GM19025 (cell line): ENCODE results near the gene DRG1.
"Not testable (repeated sequence)": the region's sequence is repeated elsewhere in the genome, so short reads cannot be mapped to it uniquely, and the experiment has no call there.

Source experiments
- ATAC-seq: cut with Tn5 transposase; IDR thresholded peaks from one replicate; pipeline ENCODE4 v1.9.1; 2021; ENCODE audit warnings: mild to moderate bottlenecking, low read depth, moderate library complexity; ENCODE audit not compliant: unreplicated experiment

DRG1 gene, protein sequence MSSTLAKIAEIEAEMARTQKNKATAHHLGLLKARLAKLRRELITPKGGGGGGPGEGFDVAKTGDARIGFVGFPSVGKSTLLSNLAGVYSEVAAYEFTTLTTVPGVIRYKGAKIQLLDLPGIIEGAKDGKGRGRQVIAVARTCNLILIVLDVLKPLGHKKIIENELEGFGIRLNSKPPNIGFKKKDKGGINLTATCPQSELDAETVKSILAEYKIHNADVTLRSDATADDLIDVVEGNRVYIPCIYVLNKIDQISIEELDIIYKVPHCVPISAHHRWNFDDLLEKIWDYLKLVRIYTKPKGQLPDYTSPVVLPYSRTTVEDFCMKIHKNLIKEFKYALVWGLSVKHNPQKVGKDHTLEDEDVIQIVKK

DNA sequence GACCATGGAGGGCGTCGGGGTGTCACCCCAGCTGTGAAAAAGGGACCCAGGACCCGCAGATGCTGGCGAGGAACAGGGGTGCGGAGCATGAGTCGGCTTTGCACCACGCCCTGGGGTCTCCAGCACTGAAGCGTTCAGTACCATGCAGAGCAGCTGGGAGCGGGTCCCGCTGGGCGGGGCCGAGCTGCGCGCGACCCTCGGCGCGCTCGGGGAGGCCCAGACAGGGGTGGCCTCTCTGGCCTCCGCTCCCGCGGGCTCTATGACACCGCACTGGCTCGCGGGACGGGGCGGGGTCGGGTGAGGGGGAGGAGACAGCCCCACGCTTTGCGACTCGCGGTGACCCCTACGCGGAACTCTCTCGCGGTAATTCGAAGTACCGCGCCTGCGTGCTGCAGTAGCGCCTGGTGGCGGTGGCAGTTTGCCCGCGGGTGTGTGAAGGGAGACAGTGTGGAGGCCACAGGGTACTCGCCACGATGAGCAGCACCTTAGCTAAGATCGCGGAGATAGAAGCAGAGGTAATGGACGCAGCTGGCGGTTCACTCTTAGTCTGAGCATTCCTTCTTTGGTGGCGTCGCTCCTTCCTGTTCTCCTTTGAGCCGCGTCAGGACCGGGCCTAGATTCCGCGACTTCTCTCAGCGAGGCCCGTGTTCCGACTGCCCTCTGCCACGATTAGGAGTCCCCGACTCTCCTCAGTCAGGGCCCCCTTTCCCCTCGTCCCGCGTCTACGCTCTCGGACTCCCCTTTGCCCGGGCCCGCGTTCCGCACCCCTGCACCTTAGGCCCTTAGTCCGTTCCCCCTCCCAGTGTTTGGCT, at the start of gene DRG1:
Gene DRG1, plus strand, starts transcription at position 394 of the 812 bp plus-strand sequence. Its CDS starts 80 bp downstream, at position 474.
- ATAC-seq: peak; percentile 99

DNA sequence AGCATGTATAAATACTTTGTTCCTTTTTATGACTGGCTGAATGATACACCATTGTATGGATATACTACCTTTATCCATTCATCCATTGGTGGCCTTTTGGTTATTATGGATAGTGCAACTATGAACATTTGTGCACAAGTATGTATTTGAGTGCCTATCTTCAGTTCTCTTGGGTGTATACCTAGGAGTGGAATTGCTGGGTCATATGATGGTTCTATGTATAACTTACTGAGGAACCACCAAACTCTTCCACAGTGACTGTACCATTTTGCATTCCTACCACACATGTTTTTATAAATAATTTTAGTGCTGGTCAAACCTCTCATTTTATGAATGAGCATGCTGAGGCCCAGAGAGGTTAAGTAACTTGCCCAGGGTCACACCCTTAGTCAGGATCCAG, 49.4 kb upstream of the DRG1 start:
- ATAC-seq: no peak

DNA sequence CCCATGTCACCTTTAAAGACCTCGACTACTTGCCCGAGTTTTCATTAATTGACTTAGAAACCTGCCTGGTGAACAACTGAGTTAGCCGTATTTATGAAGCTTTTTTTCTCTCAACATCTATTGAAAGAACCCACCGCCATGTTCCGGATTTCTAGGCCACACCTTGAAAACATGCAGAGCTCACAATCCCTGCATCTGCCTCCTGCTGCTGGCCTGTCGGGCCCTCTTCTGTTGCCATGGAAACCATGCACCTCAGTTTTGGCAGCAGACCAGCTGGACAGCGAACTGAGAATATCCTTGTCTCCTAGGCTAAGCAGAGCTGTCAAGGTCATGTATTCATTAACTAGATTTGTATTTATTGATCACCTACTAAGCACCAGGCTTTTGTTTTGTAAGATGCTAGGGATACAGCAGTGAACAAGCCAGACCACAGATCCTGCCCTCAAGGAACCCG, 49.0 kb upstream of the DRG1 start:
- ATAC-seq: no peak

DNA sequence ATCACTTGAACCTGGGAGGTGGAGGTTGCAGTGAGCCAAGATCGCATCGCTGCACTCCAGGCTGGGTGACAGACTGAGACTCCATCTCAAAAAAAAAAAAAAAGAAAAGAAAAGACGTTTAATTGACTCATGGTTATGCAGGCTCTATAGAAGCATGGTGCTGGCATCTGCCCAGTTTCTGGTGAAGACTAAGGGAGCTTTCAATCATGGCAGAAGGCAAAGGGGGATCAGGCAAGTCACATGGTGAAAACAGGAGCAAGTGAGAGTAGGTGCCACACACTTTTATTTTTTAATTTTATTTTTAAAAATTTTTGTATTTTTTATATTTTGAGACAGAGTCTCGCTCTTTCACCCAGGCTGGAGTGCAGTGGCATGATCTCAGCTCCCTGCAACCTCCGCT, 44.9 kb upstream of the DRG1 start:
- no peak for ATAC-seq

DNA sequence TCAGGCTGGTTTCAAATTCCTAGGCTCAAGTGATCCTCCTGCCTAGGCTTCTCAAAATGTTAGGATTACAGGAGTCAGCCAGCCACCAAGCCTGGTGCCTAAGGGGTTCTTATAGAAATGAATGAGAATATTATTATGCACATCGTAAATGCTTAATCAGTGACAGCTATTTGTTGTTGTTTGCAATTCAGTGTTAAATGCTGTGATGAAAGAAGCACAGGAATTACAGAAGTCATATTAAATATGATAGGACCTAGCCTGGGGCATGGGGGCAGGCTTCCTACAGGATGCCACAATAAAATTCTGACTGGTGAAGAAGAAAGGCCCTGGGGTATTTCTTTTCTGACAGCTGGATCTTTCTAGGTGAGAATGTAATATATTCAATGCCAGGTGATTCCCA, 39.4 kb upstream of the DRG1 start:
- no peak for ATAC-seq

DNA sequence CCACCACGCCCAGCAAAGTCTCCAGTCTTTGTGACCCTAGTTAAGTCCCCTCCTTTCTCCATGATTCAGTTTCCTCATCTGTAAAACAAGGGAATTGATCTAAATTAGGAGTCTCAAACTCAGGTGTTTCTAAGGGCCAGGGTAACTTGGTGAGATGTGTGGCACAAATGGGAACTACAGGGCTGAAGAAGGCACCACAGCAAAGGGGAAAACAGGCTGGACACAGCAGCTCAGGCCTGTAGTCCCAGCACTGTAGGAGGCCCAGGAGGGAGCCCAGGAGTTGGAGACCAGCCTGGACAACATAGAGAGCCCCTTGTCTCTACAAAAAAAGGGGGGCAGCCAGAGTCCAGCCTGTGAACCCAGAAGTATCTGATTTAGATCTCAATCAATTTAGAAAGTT, 37.7 kb upstream of the DRG1 start:
- ATAC-seq: no peak

DNA sequence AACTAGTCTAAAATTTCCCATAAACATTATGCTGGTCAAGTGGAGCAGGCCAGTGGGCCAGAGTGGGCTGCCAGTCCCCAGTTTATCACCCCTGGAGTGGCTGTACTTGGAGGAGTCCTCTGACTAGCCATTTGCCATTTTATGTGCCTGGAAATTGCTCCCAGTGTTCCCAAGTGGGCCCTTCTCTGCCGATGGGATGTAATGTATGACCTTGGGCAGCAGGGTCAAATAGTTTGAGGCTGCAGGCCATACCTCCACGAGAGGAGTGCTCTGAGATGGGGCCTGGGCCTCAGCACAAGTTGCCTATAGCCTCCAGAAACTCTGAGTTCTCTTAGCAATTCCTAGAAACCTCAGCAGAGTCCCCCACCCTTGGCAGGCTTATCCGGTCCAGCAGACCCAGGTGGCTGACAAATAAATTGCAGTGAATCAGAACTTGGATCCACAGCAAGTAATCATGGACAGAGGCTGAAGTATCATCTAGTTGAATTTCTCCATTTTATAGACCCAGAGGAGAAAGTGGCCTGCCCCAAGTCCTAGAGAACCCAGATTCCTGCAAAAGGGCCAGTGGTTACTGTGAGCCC, 35.4 kb upstream of the DRG1 start:
- ATAC-seq: no peak

DNA sequence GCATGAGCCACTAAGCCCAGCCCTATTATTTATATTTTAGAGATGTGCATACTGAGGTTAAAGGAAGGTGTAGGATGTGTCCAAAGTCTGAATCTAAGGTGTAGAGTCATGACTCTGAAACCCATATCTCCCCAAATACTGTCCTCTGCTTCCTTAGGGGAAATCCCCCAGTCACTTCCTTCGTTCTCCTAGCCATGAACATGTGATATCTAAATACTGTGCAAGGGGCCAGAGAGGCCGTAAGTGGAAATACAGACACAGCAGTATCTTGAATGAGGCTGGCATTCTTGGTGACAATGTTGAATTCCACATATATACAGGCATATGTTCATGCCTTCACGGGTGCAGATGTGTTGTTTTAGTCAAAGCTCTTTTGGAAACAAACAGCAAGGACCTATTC, 32.0 kb upstream of the DRG1 start:
- ATAC-seq: no peak

DNA sequence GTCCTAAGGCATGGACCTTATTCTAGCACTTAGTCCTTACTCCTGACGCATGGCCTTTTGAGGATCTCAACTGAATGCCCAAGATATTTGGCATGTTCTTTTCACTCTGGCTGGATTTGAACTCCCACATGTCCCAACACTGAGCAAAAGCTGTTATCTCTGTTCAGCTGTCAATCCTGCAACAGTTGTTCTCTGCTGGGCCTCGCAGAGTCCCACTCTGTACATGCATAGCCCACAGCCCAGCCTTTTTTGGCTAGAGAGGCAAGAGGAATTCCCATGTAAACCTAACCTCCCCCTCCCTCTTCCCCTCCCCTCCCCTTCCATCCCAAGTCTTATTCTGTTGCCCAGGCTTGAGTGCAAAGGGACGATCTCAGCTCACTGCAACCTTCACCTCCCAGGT, 21.8 kb upstream of the DRG1 start:
- no peak for ATAC-seq

DNA sequence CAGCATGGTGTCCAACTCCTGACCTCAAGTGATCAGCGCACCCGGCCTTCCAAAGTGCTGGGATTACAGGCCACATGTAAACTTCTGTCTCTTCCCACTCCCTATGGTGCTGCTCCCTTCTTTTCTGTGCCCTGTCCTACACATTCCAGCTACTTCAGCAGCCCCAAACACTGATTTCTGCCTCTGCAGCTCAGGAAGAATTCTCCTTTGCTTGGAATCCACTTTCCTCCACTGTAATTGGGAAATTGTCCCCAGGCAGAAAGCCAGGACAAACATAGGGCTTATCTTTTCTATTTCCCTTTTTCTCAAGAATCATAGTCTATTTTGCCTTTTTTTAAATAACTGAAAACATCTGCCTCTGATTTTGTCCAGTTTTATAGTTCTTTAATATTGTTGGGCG, 21.3 kb upstream of the DRG1 start:
- no peak for ATAC-seq

DNA sequence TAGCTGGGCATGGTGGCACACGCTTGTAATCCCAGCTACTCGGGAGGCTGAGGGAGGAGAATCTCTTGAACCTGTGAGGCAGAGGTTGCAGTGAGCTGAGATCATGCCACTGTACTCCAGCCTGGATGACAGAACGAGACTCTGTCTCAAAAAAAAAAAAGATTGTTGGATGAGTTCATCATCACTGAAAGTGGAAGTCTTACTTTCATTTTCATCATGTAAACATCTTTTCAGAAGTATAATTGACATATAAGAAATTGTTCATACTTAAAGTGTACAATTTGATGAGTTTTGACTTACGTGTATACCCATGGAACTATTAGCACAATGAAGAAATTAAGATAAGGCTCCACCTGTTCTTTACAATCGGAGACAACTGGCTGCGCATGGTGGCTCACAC, 20.8 kb upstream of the DRG1 start:
- not testable (repeated sequence) for ATAC-seq

DNA sequence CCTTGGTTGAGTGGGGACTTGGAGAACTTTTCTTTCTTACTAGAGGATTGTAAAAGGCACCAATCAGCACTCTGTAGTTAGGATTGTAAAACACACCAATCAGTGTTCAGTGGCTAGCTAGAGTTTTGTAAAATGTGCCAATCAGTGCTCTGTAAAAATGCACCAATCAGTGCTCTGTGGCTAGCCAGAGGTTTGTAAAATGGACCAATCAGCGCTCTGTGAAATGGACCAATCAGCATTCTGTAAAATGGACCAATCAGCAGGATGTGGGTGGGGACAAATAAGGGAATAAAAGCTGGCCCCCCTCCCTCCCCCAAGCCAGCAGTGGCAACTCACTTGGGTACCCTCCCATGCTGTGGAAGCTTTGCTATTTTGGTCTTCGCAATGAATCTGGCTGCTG, 5.5 kb upstream of the DRG1 start:
- ATAC-seq: no peak

DNA sequence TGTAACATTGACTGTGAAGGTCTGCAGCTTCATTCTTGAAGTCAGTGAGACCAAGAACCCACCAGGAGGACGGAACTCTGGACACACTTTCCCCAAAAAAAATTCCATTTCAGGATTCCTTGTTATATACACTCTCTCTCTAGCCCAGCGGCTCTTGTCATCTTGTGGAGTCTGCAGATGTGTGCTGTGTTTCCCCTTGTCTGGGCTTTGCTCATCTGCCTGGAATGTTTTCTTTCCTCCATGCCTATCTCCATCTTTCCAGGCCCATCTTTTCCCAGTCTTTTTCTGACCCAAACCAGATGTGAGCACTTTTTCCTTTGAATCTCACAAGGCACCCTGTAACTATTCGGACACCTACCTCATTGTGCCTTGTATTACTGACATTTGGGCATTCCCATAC, 5.1 kb upstream of the DRG1 start:
- no peak for ATAC-seq

DNA sequence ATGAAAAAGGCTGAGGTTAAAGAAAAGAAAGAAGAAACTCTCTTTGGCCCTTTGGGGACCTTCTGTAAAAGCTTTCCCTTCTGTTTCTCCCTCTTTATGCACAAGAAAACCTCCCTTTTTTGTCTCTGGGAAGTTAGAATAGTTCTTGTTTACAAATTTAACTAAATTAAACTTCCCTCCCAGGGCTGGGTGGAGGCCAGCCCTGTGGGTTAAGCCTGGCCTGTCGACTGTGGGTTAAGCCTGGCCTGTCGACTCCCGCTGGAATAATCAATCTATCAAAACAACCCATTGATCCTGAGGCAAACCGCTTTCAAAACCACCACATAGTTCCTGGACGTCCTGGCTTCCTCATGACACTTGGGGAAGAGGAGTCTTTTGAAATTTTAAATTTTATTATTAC, 1.2 kb upstream of the DRG1 start:
- ATAC-seq: no peak

DNA sequence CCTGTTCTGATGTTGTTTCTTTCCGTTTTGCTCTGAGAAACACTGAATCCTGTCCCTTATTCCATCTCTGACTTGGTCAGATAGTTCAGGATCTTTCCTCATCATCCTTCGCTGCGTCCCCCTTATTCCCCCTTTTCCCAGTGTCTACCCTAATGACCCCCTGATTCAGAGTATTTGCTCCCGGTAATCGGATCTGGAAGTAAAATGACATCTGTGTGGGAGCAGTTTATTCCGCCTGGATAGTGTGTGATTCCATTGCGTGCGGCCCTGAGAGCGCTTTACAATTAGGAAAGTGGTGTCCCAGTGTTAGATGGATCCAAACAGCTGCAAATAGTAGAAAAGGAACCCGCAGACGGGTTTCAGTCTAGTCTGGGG, 606 bp downstream of the DRG1 start:
- ATAC-seq: no peak

DNA sequence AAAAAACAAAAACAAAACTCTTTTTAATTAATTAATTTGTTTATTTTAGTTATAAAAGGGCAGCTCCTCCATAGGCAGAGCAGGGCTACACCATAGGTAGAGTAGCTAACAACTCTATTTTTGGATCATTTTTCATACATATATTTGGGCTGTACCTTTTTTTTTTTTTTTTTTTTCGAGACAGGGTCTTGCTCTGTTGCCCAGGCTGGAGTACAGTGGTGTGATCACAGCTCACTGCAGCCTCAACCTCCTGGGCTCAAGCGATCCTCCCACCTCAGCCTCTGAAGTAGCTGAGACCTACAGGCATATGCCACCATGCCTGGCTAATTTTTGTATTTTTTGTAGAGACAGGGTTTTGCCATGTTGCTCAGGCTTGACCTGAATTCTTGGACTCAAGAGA, 2.9 kb downstream of the DRG1 start:
- ATAC-seq: not testable (repeated sequence)

DNA sequence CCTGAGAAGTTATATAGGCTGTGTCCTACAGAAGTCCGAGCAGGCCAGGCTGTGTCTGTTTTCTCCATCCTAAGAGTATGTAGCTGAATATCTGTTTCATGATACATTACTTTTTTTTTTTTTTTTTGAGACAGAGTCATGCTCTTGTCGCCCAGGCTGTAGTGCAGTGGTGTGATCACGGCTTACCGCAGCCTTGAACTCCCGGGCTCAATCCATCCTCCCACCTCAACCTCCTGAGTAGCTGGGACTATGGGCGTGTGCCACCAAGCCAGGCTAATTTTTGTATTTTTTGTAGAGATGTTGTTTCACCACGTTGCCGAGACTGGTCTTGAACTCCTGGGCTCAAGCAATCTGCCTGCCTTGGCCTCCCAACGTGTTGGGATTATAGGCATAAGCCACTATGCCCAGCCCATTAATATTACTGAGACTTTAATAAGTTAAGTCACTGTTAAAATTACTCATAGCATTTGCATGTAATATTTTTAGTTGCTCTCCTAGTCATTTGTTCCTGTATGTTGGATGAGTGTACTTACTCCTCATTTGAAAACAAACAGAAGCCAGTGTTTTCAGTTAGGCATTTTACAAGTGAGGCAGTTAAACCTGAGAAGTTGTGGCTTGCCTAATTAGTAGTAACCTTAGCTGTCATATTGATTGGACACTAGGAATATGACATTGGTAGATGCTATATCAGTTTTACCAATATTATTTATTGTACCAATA, 26.1 kb downstream of the DRG1 start:
- ATAC-seq: no peak

DNA sequence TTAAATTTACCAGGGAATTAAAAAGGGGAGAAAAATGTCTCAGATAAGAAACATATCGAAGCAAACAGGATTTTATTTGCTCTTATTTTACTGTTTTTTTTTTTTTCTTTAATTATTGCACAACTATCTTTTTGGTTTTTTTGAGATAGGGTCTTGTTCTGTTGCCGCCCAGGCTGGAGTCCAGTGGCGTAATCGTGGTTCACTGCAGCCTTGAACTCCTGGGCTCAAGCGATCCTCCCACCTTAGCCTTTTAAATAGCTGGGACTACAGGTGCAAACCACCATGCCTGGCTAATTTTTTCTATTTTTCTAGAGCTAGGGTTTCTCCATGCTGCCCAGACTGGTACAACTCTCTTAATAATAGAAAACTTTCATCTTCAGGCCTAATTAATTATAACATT, 32.5 kb downstream of the DRG1 start:
- no peak for ATAC-seq

DNA sequence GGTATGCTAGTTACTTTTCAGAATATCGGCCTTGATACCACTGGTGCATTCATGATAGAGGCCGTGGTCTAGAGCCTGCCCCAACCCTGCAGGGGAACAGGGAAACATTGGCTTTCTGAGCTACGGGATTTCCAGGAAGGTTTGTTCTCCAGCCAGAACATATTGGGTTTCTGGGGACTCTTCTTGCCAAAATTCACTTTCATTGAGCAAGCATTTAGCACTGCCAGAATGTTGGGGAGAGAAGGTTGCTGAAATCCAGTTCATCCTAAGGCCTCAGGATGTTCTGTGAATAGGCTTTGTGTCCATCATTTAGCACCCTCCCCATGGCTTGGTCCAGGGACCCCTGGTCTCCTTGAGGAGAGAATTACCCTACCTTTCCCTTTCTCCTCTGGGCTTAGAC, 36.7 kb downstream of the DRG1 start:
- ATAC-seq: no peak

DNA sequence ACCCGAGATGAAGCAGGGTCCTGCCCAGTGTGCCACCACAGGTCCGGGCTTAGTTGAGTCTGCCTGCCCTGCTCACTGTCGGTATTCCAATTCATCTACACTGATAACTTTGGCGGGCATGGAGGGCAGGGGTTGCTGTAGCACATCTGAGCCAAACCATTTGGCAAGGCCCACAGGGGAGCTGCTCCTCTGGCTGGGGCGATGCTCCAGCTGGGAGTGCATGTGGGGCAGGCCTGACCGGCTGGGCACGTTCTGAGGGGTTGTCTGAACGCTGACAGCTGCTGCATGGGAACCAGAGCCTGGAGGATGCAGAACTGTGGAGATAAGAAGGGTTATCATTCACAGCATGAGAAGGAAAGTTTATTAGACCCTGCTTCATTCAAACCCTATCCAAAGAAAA, 40.4 kb downstream of the DRG1 start:
- no peak for ATAC-seq

DNA sequence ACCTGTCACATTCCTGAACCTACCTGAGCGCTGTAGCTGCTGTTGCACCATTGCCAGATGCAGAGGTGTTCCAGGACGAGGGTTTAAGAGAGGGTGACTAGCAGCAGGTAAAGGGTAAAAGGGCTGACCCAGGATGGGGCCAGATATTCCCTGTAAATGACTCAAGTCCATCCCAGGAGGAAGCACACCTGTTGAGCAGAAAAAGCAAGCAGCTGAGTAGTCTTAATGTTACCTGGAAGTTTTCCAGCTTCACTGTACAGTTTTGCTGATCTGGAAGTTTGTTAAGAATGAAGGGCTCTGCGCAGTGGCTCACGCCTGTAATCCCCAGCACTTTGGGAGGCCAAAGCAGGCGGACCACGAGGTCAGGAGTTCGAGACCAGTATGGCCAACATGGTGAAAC, 41.3 kb downstream of the DRG1 start:
- ATAC-seq: no peak
